Adrenal gland (tissue), 12 donors: ENCODE results near the gene SPAG8. TPM values are rescaled to one million over a fixed set of nuclear protein-coding genes. Genes with fewer than 3 reads are reported as not detected.

Experiments used
- DNase-seq, 7 donors: peaks; one replicate each; pipeline ENCODE4 v3.0.0-alpha.2; 2019 to 2020
- H3K27ac ChIP-seq, 5 donors: fragments of 200-600 bp; sonication (generic) in 4 of 5; 1 replicate in 3 of 5; 2 replicates in 2 of 5; pipeline versions ENCODE4 v1.5.1 to v1.8.0; 2016 to 2020; ENCODE audit warnings: mild to moderate bottlenecking in 1 of 5
- H3K27me3 ChIP-seq: fragments of 200-600 bp; 2 replicates; pipeline ENCODE4 v1.8.0; 2021
- H3K36me3 ChIP-seq, 2 donors: fragments of 200-600 bp; replicated peaks in 1 of 2; 1 replicate in 1 of 2; 2 replicates in 1 of 2; pipeline versions ENCODE4 v1.5.1 to v1.8.0; 2018 to 2022
- H3K4me1 ChIP-seq, 2 donors: fragments of 200-600 bp; replicated peaks in 1 of 2; 1 replicate in 1 of 2; 2 replicates in 1 of 2; pipeline versions ENCODE4 v1.5.1 to v1.8.0; 2018 to 2021
- H3K4me3 ChIP-seq, 4 donors: fragments of 200-600 bp; sonication (generic) in 3 of 4; one replicate each; pipeline ENCODE4 v1.5.1; 2016 to 2018
- H3K9me3 ChIP-seq, 3 donors: fragments of 200-600 bp; sonication (generic) in 1 of 3; replicated peaks in 1 of 3; 1 replicate in 2 of 3; 2 replicates in 1 of 3; pipeline versions ENCODE4 v1.5.1 to v1.8.0; 2016 to 2021
- CTCF ChIP-seq, 6 experiments: fragments of 450-650 bp in 4 of 6; fragments of 200-600 bp in 2 of 6; sonication (generic) in 1 of 6; IDR thresholded peaks; 1 replicate in 5 of 6; 2 replicates in 1 of 6; pipeline versions ENCODE4 v1.5.1 to v1.8.0; 2016 to 2021; ENCODE audit warnings: antibody characterized with exemption in 6 of 6, mild to moderate bottlenecking in 2 of 6, moderate library complexity in 1 of 6
- POLR2A ChIP-seq, 2 donors: fragments of 450-650 bp; IDR thresholded peaks; one replicate each; pipeline ENCODE4 v1.6.1; 2017; ENCODE audit warnings: antibody characterized with exemption in 2 of 2, mild to moderate bottlenecking in 2 of 2, moderate library complexity in 1 of 2
- WGBS, 4 donors: extraction: QIAGEN DNeasy Blood & Tissue Kit in 2 of 4; methylation state at CpG; one replicate each; pipeline versions ENCODE4 v1.1.5 to v1.1.7; 2013 to 2017; 5-methylcytosine and 5-hydroxymethylcytosine counted together
- intact Hi-C, 2 donors: fragments of 100-400 bp; cut with DNase I; formaldehyde crosslinking; loops; one replicate each; pipeline versions ENCODE4 v1.14.1 to v1.15.0; 2022 to 2023
- polyA plus RNA-seq, 3 donors: library from polyadenylated mRNA; stranded (reverse); fragments of 200-250 nt in 2 of 3; fragments of 350-450 nt in 1 of 3; fragmentation: Illumina TruSeq in 1 of 3; extraction: RNeasy Lipid Tissue Mini Kit (QIAGEN cat#74804) in 1 of 3; gene quantifications; one replicate each; pipeline ENCODE4 v1.2.3, GENCODE V29; 2013 to 2014
- total RNA-seq, 9 donors: library from RNA; depleted of rRNA in 4 of 9; stranded (reverse); fragments of >200 nt in 4 of 9; fragments of 120-200 nt in 1 of 9; fragmentation: NEBNext Ultra II Directional in 1 of 9; extraction: Animal tissue kit (Norgen Biotek cat#: 25700) in 1 of 9; gene quantifications; one replicate each; pipeline versions ENCODE4 v1.1.0 to v1.2.4, GENCODE V29; 2013 to 2023
- donor health status: healthy with polysubstance abuse.
- donor health status: Bipolar disorder and iron deficiency.
- donor health status: DM: yes; HTN: yes; CAD: no.
- donor health status: DM: no; HTN: no; CAD: no.
- donor health status: DM: no; HTN: no; CAD: no.
- donor health status: DM: yes; HTN: yes; CAD: no.

The SPAG8 gene
- total and polyA plus RNA-seq, 12 donors = 0.98 to 9.2 (median 2.7) TPM

GRCh38 chr9:35854091-35854762, 42.2 kb upstream of the SPAG8 start:
- H3K36me3 ChIP-seq = no peaks in the 10 kb centered on the region
- no peaks in the 10 kb centered on the region for H3K4me1 ChIP-seq
- intact Hi-C loops = no loop called here
- no peaks in the 10 kb centered on the region for H3K27me3 ChIP-seq
- no peaks in the 10 kb centered on the region for H3K9me3 ChIP-seq
- no peak overlapping the region for H3K4me3 ChIP-seq
- no peak overlapping the region for H3K27ac ChIP-seq
- DNase-seq = peak in 1 of 7 donors; percentile 27
- TF ChIP-seq POLR2A (IDR thresholded peaks at IDR 0.05) = no peak
- WGBS, 4 donors = 91 to 96% (median 94%) methylated on average over 5 to 7 of the region's 7 CpGs

- peaks cover under 1% of the 10 kb centered on the region in 2 donors for H3K4me1 ChIP-seq
- DNase-seq = peak in 2 of 7 donors; percentile 13 to 45
These were observed 41.1 kb upstream of the SPAG8 start for GRCh38 chr9:35852876-35853865.

GRCh38 chr9:35852267-35852815, 40.3 kb upstream of the SPAG8 start:
- no peaks in the 10 kb centered on the region for H3K9me3 ChIP-seq
- peak in 2 of 7 donors; percentile 7 to 21 for DNase-seq
- TF ChIP-seq POLR2A (IDR thresholded peaks at IDR 0.05) = no peak
- no peak for TF ChIP-seq CTCF (IDR thresholded peaks at IDR 0.05)
- no peaks in the 10 kb centered on the region for H3K36me3 ChIP-seq
- H3K27ac ChIP-seq = no peak overlapping the region
- no peak overlapping the region for H3K4me3 ChIP-seq
- WGBS, 4 donors = 69 to 100% (median 96%) methylated on average over 2 of the region's 2 CpGs
- intact Hi-C loops = no loop called here
- peaks cover 6 to 7% of the 10 kb centered on the region in 2 donors for H3K4me1 ChIP-seq
- H3K27me3 ChIP-seq = no peaks in the 10 kb centered on the region

More at GRCh38 chr9:35852876-35853865, 41.1 kb upstream of the SPAG8 start:
- H3K9me3 ChIP-seq = no peaks in the 10 kb centered on the region
- no peaks in the 10 kb centered on the region for H3K36me3 ChIP-seq
- 90 to 96% (median 93%) methylated on average over 11 to 25 of the region's 25 CpGs for WGBS, 4 donors
- intact Hi-C loops = no loop called here
- no peak overlapping the region for H3K4me3 ChIP-seq
- H3K27ac ChIP-seq = no peak overlapping the region
- no peaks in the 10 kb centered on the region for H3K27me3 ChIP-seq
- TF ChIP-seq CTCF (IDR thresholded peaks at IDR 0.05) (no peak), POLR2A (IDR thresholded peaks at IDR 0.05) (no peak)

GRCh38 chr9:35847792-35848572, 35.9 kb upstream of the SPAG8 start:
- Histone ChIP-seq H3K4me1 (peaks cover 17 to 33% of the 10 kb centered on the region in 2 donors), H3K27me3 (no peaks in the 10 kb centered on the region), H3K36me3 (peaks cover 0 to 5% of the 10 kb centered on the region in 2 donors), H3K27ac (peak overlapping the region in 2 of 5 donors; percentile 67 to 69), H3K9me3 (no peaks in the 10 kb centered on the region), H3K4me3 (no peak overlapping the region)
- WGBS, 4 donors = 44 to 56% (median 55%) methylated on average over 4 of the region's 4 CpGs
- TF ChIP-seq CTCF (IDR thresholded peaks at IDR 0.05) (no peak), POLR2A (IDR thresholded peaks at IDR 0.05) (peak in 1 of 2 donors; percentile 29)
- DNase-seq = peak in 6 of 7 donors; percentile 43 to 77 (median 63)
- intact Hi-C loops = no loop called here
